Naive thymus-derived CD4-positive, alpha-beta T cell (primary cell): Measurements from ENCODE around the gene DPY19L3. TPM values are rescaled to one million over a fixed set of nuclear protein-coding genes. Genes with fewer than 3 reads are reported as not detected.
"Not testable (repeated sequence)": the region's sequence is repeated elsewhere in the genome, so short reads cannot be mapped to it uniquely, and the experiment has no call there.

Experiments
- ATAC-seq: fragments of 150-1000 bp; cut with Tn5 transposase; 2 replicates; pipeline ENCODE4 v1.10.0; 2021; ENCODE audit warnings: mild to moderate bottlenecking, moderate library complexity
- CTCF ChIA-PET: fragments of 350-600 bp; sonication (Branson Sonifier 250); formaldehyde crosslinking; loops from one replicate; lab custom pipeline; 2021; ENCODE audit warnings: antibody characterized with exemption; lab: Charles Lee
- POLR2A ChIA-PET: fragments of 350-600 bp; sonication (Branson Sonifier 250); formaldehyde crosslinking; loops from one replicate; lab custom pipeline; 2021; ENCODE audit warnings: antibody characterized with exemption, inconsistent platforms; lab: Charles Lee
- DNase-seq, 9 donors: peaks; one replicate each; pipeline versions ENCODE4 v3.0.0 to v3.0.0-alpha.2; 2020 to 2022; ENCODE audit warnings: mixed read lengths in 1 of 9
- H3K27ac ChIP-seq: one replicate; pipeline ENCODE4 v1.7.0; 2013; ENCODE audit warnings: mild to moderate bottlenecking, low read depth, low read length, moderate library complexity
- H3K27me3 ChIP-seq, 2 donors: one replicate each; pipeline ENCODE4 v1.7.0; 2013; ENCODE audit warnings: low read length in 2 of 2, mild to moderate bottlenecking in 2 of 2, moderate library complexity in 2 of 2; ENCODE audit not compliant: control insufficient read depth in 2 of 2, insufficient read depth in 2 of 2
- H3K36me3 ChIP-seq, 3 experiments: 1 replicate in 2 of 3; 2 replicates in 1 of 3; pipeline ENCODE4 v1.7.0; 2013; ENCODE audit warnings: low read length in 3 of 3, mild to moderate bottlenecking in 3 of 3, moderate library complexity in 1 of 3; ENCODE audit not compliant: insufficient read depth in 3 of 3, control insufficient read depth in 2 of 3
- H3K4me1 ChIP-seq, 2 donors: one replicate each; pipeline ENCODE4 v1.7.0; 2013; ENCODE audit warnings: low read length in 2 of 2, mild to moderate bottlenecking in 2 of 2, moderate library complexity in 1 of 2; ENCODE audit not compliant: control insufficient read depth in 2 of 2, insufficient read depth in 2 of 2
- H3K4me3 ChIP-seq: 2 replicates; pipeline ENCODE4 v1.7.0; 2013; ENCODE audit warnings: mild to moderate bottlenecking, low read length
- H3K9me3 ChIP-seq, 3 experiments: 1 replicate in 2 of 3; 2 replicates in 1 of 3; pipeline ENCODE4 v1.7.0; 2013; ENCODE audit warnings: low read length in 3 of 3; ENCODE audit not compliant: control insufficient read depth in 2 of 3
- H3K27ac Mint-ChIP-seq, 9 donors: one replicate each; pipeline ENCODE4 v1.8.0; 2020 to 2022; ENCODE audit warnings: mixed read lengths in 9 of 9, mild to moderate bottlenecking in 8 of 9, moderate library complexity in 5 of 9, inconsistent platforms in 2 of 9
- H3K27me3 Mint-ChIP-seq, 5 donors: one replicate each; pipeline ENCODE4 v1.8.0; 2021 to 2022; ENCODE audit warnings: mixed read lengths in 5 of 5, mild to moderate bottlenecking in 1 of 5
- H3K36me3 Mint-ChIP-seq, 5 donors: one replicate each; pipeline ENCODE4 v1.8.0; 2020 to 2022; ENCODE audit warnings: mixed read lengths in 5 of 5, mild to moderate bottlenecking in 3 of 5, inconsistent platforms in 1 of 5
- H3K4me1 Mint-ChIP-seq, 7 donors: one replicate each; pipeline ENCODE4 v1.8.0; 2020 to 2022; ENCODE audit warnings: mixed read lengths in 7 of 7, mild to moderate bottlenecking in 3 of 7, inconsistent platforms in 1 of 7
- H3K4me3 Mint-ChIP-seq, 10 donors: one replicate each; pipeline ENCODE4 v1.8.0; 2020 to 2022; ENCODE audit warnings: mild to moderate bottlenecking in 10 of 10, mixed read lengths in 10 of 10, moderate library complexity in 6 of 10, inconsistent platforms in 2 of 10
- H3K9me3 Mint-ChIP-seq, 11 donors: one replicate each; pipeline ENCODE4 v1.8.0; 2020 to 2022; ENCODE audit warnings: mixed read lengths in 11 of 11, mild to moderate bottlenecking in 4 of 11, inconsistent platforms in 1 of 11, moderate library complexity in 1 of 11
- intact Hi-C, 2 donors: fragments of 100-400 bp; cut with micrococcal nuclease; formaldehyde crosslinking; loops; one replicate each; pipeline ENCODE4 v1.15.1; 2023
- polyA plus RNA-seq, 2 donors: library from polyadenylated mRNA; unstranded; fragments of 300-500 nt; fragmentation: Illumina TruSeq; gene quantifications; one replicate each; pipeline ENCODE4 v1.2.3, GENCODE V29; 2021
- total RNA-seq, 6 experiments: library from RNA in 5 of 6; stranded (reverse) in 5 of 6; gene quantifications; 1 replicate in 5 of 6; 2 replicates in 1 of 6; pipeline ENCODE4 v1.2.3 and lab custom pipeline; 2021 to 2026

The DPY19L3 gene
- total and polyA plus RNA-seq, 7 experiments from 2014 or later, result 3.2 to 19.3 (median 11.9) TPM

DNA sequence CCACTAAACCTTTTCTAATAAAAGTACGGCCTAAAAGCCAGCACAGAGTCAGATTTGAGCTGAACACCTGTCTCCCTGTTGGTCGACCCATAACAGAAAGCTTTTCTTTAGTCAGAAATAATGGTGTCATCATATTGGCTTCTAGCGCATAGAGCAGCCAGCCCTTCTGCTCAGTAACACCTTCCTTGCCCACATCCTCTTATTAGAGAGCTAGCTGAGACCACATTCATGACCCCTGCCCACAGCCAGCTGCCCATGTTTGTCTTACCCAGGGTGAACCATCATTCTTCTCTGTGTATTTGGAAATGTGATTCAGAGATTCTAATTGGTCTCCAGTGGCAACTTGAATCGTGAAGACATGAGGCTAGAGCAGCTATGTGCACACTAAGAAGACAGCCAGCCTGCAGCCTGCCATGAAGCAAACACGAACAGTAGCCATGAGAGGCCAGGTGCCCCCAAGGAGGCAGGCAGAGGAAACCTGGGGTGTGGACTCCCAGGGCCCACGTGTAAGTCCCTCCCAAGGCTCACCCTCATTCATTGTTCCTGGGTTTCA lies 93.2 kb downstream of the DPY19L3 start:
- peak overlapping the region in 1 of 9 donors; percentile 14 for H3K27ac Mint-ChIP-seq
- peaks cover 0 to 8% (median 0%) of the 10 kb centered on the region in 7 donors for H3K4me1 Mint-ChIP-seq
- peaks cover 0 to 6% (median 0%) of the 10 kb centered on the region in 5 donors for H3K27me3 Mint-ChIP-seq
- no peaks in the 10 kb centered on the region for H3K36me3 ChIP-seq
- intact Hi-C loops, result no loop called here
- H3K27me3 ChIP-seq, result no peaks in the 10 kb centered on the region
- H3K4me3 ChIP-seq, result no peak overlapping the region
- peaks cover 0 to 3% (median 0%) of the 10 kb centered on the region in 11 donors for H3K9me3 Mint-ChIP-seq
- H3K27ac ChIP-seq, result no peak overlapping the region
- ChIA-PET CTCF (no interaction called here), POLR2A (no interaction called here)
- H3K36me3 Mint-ChIP-seq, result peaks cover 0 to 4% (median 0%) of the 10 kb centered on the region in 5 donors
- DNase-seq (no peak), ATAC-seq (peak; percentile 76)
- H3K9me3 ChIP-seq, result no peaks in the 10 kb centered on the region
- H3K4me3 Mint-ChIP-seq, result peak overlapping the region in 1 of 10 donors; percentile 40
- peaks cover 0 to 9% of the 10 kb centered on the region in 2 donors for H3K4me1 ChIP-seq

DNA sequence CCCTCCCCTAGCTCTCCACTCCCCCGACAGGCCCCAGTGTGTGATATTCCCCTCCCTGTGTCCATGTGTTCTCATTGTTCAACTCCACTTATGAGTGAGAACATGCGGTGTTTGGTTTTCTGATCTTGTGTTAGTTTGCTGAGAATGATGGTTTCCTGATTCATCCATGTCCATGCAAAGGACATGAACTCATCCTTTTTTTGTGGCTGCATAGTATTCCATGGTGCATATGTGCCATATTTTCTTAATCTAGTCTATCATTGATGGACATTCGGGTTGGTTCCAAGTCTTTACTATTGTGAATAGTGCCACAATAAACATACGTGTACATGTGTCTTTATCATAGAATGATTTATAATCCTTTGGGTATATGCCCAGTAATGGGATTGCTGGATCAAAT lies 106.9 kb downstream of the DPY19L3 start:
- H3K9me3 ChIP-seq, H3K4me3 ChIP-seq, H3K27me3 ChIP-seq, H3K36me3 ChIP-seq, H3K4me3 Mint-ChIP-seq, CTCF ChIA-PET, H3K27me3 Mint-ChIP-seq, ATAC-seq, H3K36me3 Mint-ChIP-seq, POLR2A ChIA-PET, H3K27ac ChIP-seq, H3K4me1 ChIP-seq, intact Hi-C loops, DNase-seq, H3K4me1 Mint-ChIP-seq, H3K27ac Mint-ChIP-seq: not testable (repeated sequence)
- H3K9me3 Mint-ChIP-seq, result peaks cover 1 to 26% (median 7%) of the 10 kb centered on the region in 11 donors

DNA sequence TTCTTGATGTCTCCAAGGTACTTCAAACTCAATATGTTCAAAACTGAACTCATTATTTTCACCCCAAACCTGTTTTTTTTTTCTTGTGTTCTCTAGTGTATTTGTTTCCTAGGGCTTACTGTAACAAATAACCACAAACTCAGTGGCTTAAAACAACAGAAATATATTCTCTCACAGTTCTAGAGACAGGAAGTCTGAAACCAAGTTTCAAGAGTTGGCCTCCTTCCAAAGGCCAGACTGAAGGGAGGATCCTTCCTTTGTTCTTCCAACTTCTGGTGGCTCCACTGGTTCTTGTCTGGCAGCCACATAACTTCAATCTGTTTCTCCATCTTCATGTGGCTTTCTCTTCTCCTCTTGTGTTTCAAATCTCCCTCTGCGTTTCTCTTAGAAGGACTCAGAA lies 113.5 kb downstream of the DPY19L3 start:
- POLR2A ChIA-PET, result interaction anchor here (0.6 kb wide), 1 partner anchor 55 kb away, joined by 3 read pairs; no protein-coding TSS in a partner anchor
- ATAC-seq, result peak; percentile 46
- CTCF ChIA-PET, result no interaction called here

DNA sequence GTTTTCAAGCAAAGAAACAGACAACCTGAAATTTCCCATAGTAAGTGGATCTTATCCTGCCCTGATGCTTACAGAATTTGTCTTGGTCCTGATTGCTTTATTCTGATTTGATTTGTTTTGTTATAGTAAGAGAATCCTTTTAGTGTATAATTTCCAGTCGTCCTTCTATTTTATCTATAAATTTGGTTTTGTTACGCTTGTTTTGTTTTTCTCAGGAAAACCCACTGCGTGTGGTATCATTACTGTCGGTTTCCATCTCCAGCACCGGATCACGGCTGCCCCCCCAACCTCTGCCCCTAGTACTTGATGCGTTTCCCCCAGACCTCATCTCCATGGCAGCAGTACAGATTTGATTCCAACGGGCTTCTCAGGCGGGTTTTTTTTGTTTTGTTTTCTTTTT lies 117.4 kb downstream of the DPY19L3 start:
- peaks cover 0 to 13% (median 6%) of the 10 kb centered on the region in 5 donors for H3K27me3 Mint-ChIP-seq
- H3K4me1 Mint-ChIP-seq, result peaks cover 11 to 29% (median 24%) of the 10 kb centered on the region in 7 donors
- DNase-seq (no peak), ATAC-seq (no peak)
- no peak overlapping the region for H3K4me3 ChIP-seq
- peaks cover 0 to 7% (median 2%) of the 10 kb centered on the region in 11 donors for H3K9me3 Mint-ChIP-seq
- intact Hi-C loops, result no loop called here
- CTCF ChIA-PET, result no interaction called here
- no peaks in the 10 kb centered on the region for H3K36me3 ChIP-seq
- H3K4me3 Mint-ChIP-seq, result no peak overlapping the region
- POLR2A ChIA-PET, result no interaction called here
- H3K36me3 Mint-ChIP-seq, result no peaks in the 10 kb centered on the region
- no peak overlapping the region for H3K27ac Mint-ChIP-seq
- H3K9me3 ChIP-seq, result peaks cover 0 to 1% (median 0%) of the 10 kb centered on the region in 3 experiments
- peaks cover 8 to 18% of the 10 kb centered on the region in 2 donors for H3K4me1 ChIP-seq
- no peaks in the 10 kb centered on the region for H3K27me3 ChIP-seq
- H3K27ac ChIP-seq, result no peak overlapping the region

More for the DNA sequence above, 113.5 kb downstream of the DPY19L3 start:
- intact Hi-C loops, result no loop called here
- peak overlapping the region in 7 of 10 donors; percentile 34 to 54 (median 38) for H3K4me3 Mint-ChIP-seq
- peaks cover 11 to 34% (median 30%) of the 10 kb centered on the region in 7 donors for H3K4me1 Mint-ChIP-seq
- H3K27me3 ChIP-seq, result no peaks in the 10 kb centered on the region
- peaks cover 8 to 20% of the 10 kb centered on the region in 2 donors for H3K4me1 ChIP-seq
- H3K9me3 Mint-ChIP-seq, result peaks cover 0 to 6% (median 0%) of the 10 kb centered on the region in 11 donors
- DNase-seq, result peak in 7 of 9 donors; percentile 7 to 65 (median 32)
- H3K27ac Mint-ChIP-seq, result peak overlapping the region in 7 of 9 donors; percentile 52 to 77 (median 68)
- no peaks in the 10 kb centered on the region for H3K27me3 Mint-ChIP-seq
- H3K4me3 ChIP-seq, result no peak overlapping the region
- H3K36me3 Mint-ChIP-seq, result no peaks in the 10 kb centered on the region
- peaks cover 0 to 3% (median 0%) of the 10 kb centered on the region in 3 experiments for H3K9me3 ChIP-seq
- H3K36me3 ChIP-seq, result no peaks in the 10 kb centered on the region
- no peak overlapping the region for H3K27ac ChIP-seq

DNA sequence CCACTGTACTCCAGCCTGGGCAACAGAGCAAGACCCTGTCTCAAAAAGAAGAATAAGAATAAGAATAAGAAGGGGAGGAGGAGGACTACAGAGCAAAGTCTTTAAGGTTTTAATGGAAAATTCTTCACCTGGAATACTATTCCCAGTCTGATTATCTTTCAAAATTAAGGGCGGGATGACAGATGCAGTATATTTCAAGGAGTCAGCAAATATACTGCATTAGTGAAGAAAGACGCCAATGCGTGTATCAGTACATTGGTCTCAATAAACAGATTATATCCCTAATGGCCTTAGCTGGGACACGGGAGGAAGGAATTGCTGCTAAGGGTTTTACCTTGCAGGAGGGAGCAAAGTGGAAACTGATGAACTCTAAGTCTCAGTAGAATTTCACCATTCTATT lies 121.3 kb downstream of the DPY19L3 start:
- H3K4me3 Mint-ChIP-seq, result no peak overlapping the region
- H3K27ac ChIP-seq, result no peak overlapping the region
- peaks cover 0 to 1% (median 0%) of the 10 kb centered on the region in 5 donors for H3K36me3 Mint-ChIP-seq
- H3K4me1 ChIP-seq, result no peaks in the 10 kb centered on the region
- intact Hi-C loops, result no loop called here
- no peaks in the 10 kb centered on the region for H3K4me1 Mint-ChIP-seq
- H3K27me3 ChIP-seq, result no peaks in the 10 kb centered on the region
- H3K9me3 Mint-ChIP-seq, result peaks cover 0 to 25% (median 7%) of the 10 kb centered on the region in 11 donors
- H3K4me3 ChIP-seq, result no peak overlapping the region
- no peak for DNase-seq
- H3K36me3 ChIP-seq, result no peaks in the 10 kb centered on the region
- H3K9me3 ChIP-seq, result peaks cover 0 to 4% (median 0%) of the 10 kb centered on the region in 3 experiments
- no peak for ATAC-seq
- H3K27me3 Mint-ChIP-seq, result peaks cover 0 to 13% (median 6%) of the 10 kb centered on the region in 5 donors
- ChIA-PET POLR2A (no interaction called here), CTCF (no interaction called here)
- H3K27ac Mint-ChIP-seq, result no peak overlapping the region

DNA sequence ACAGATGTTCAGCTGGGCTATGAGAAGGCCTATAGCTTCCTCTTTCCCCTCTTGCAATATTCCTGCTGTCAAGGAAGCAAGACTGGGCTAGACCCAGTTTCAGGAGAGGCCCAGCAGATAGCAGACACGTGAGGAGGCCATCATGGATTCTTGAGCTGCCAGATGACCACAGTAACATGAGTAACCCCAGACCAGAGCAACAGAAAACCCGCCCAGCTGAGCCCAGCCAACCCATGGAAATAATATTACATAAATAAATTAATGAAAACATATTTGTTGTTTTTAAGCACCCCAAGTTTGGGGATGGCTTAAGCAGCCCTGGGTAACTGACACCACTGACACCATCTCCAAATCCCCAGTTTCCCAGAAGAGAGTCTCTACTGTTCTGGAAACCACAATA lies 125.2 kb downstream of the DPY19L3 start:
- ATAC-seq (no peak), DNase-seq (no peak)
- POLR2A ChIA-PET, result no interaction called here
- Histone ChIP-seq H3K4me3 (no peak overlapping the region), H3K9me3 (peaks cover 0 to 4% (median 0%) of the 10 kb centered on the region in 3 experiments), H3K27ac (no peak overlapping the region), H3K27me3 (no peaks in the 10 kb centered on the region), H3K36me3 (no peaks in the 10 kb centered on the region), H3K4me1 (no peaks in the 10 kb centered on the region)
- Mint-ChIP-seq H3K27me3 (peaks cover 0 to 10% (median 6%) of the 10 kb centered on the region in 5 donors), H3K27ac (no peak overlapping the region), H3K4me1 (no peaks in the 10 kb centered on the region), H3K4me3 (no peak overlapping the region), H3K9me3 (peaks cover 0 to 53% (median 22%) of the 10 kb centered on the region in 11 donors), H3K36me3 (peaks cover 0 to 12% (median 5%) of the 10 kb centered on the region in 5 donors)
- CTCF ChIA-PET, result no interaction called here
- intact Hi-C loops, result no loop called here

DNA sequence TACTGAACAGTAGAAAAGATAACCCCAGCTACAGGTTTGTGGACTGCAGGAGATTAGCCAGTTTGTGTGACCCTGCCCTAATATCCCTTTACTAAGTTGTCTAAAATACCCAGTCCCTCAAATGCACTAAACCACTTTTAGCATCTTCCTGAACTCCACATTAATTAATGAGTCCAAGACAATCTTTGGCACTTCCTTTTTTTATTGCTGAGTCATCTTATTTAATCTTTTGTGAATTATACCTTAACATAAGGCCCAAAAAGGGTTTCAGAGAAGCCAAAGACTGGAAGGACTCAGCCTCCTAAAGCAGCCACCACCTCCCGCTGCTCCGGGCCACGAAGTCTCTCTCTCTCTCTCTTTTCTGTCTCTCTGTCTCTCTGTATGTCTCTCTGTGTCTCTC lies 126.7 kb downstream of the DPY19L3 start:
- H3K4me3 Mint-ChIP-seq, result no peak overlapping the region
- intact Hi-C loops, result no loop called here
- H3K27ac Mint-ChIP-seq, result no peak overlapping the region
- DNase-seq, result no peak
- no peaks in the 10 kb centered on the region for H3K4me1 ChIP-seq
- no peaks in the 10 kb centered on the region for H3K36me3 ChIP-seq
- no peaks in the 10 kb centered on the region for H3K4me1 Mint-ChIP-seq
- H3K9me3 Mint-ChIP-seq, result peaks cover 0 to 53% (median 23%) of the 10 kb centered on the region in 11 donors
- ChIA-PET POLR2A (no interaction called here), CTCF (no interaction called here)
- peaks cover 0 to 4% (median 0%) of the 10 kb centered on the region in 3 experiments for H3K9me3 ChIP-seq
- no peak for ATAC-seq
- peaks cover 0 to 10% (median 3%) of the 10 kb centered on the region in 5 donors for H3K27me3 Mint-ChIP-seq
- H3K27ac ChIP-seq, result no peak overlapping the region
- H3K4me3 ChIP-seq, result no peak overlapping the region
- H3K36me3 Mint-ChIP-seq, result peaks cover 0 to 12% (median 5%) of the 10 kb centered on the region in 5 donors
- no peaks in the 10 kb centered on the region for H3K27me3 ChIP-seq
